Right atrium auricular region (tissue), 2 donors: ENCODE data around the gene SCYGR4. TPM values are rescaled to one million over a fixed set of nuclear protein-coding genes. Genes with fewer than 3 reads are reported as not detected.

Experiments
- DNase-seq: peaks from one replicate; pipeline ENCODE4 v3.0.0-alpha.2; 2019; ENCODE audit warnings: low spot score
- H3K27ac ChIP-seq, 2 donors: fragments of 200-600 bp; sonication (generic); 1 replicate in 1 of 2; 2 replicates in 1 of 2; pipeline ENCODE4 v1.5.1; 2016 to 2019
- H3K27me3 ChIP-seq, 2 donors: fragments of 200-600 bp; sonication (generic); one replicate each; pipeline versions ENCODE4 v1.5.1 to v1.6.0; 2017 to 2019
- H3K36me3 ChIP-seq: fragments of 200-600 bp; sonication (generic); one replicate; pipeline ENCODE4 v1.5.1; 2016
- H3K4me1 ChIP-seq, 2 donors: fragments of 200-600 bp; sonication (generic); one replicate each; pipeline versions ENCODE4 v1.5.1 to v1.6.0; 2017 to 2019
- H3K4me3 ChIP-seq, 2 donors: fragments of 200-600 bp; sonication (generic); 1 replicate in 1 of 2; 2 replicates in 1 of 2; pipeline ENCODE4 v1.5.1; 2017 to 2019; ENCODE audit warnings: mild to moderate bottlenecking in 1 of 2, moderate library complexity in 1 of 2
- H3K9me3 ChIP-seq, 2 donors: fragments of 200-600 bp; sonication (generic); one replicate each; pipeline ENCODE4 v1.5.1; 2019
- total RNA-seq, 2 donors: library from RNA; depleted of rRNA; stranded (reverse); fragments of >200 nt; gene quantifications; one replicate each; pipeline ENCODE4 v1.1.0, GENCODE V29; 2016
- TF ChIP-seq, protein P1 (sequence below), 2 donors: fragments of 200-600 bp; sonication (generic); IDR thresholded peaks; one replicate each; pipeline ENCODE4 v1.5.1; 2019; ENCODE audit warnings: antibody characterized with exemption in 2 of 2

Gene SCYGR4
- total RNA-seq, 2 donors from 2014 or later = not detected

DNA sequence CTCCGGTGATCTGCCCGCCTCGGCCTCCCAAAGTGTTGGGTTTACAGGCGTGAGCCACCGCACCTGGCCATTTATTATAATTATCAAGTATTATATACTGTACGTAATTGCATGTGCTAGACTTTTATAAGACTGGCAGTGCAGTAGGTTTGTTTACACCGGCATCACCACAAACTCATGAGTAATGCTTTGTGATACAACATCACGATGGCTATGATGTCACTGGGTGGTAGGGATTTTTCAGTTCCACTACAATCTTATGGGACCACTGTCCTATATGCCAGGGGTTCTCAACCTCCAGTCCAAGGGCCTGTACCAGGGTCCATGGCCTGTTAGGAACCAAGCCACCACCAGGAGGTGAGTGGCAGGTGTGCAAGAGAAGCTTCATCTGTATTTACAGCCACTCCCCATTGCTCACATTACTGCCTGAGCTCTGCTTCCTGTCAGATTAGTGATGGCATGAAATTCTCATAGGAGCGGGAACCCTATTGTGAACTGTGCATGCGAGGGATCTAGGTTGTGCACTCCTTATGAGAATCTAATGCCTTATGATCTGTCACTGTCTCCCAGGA is 9.4 kb downstream of the SCYGR4 start:
- no peaks in the 10 kb centered on the region for H3K4me1 ChIP-seq
- no peaks in the 10 kb centered on the region for H3K36me3 ChIP-seq
- TF ChIP-seq, protein P1, sequence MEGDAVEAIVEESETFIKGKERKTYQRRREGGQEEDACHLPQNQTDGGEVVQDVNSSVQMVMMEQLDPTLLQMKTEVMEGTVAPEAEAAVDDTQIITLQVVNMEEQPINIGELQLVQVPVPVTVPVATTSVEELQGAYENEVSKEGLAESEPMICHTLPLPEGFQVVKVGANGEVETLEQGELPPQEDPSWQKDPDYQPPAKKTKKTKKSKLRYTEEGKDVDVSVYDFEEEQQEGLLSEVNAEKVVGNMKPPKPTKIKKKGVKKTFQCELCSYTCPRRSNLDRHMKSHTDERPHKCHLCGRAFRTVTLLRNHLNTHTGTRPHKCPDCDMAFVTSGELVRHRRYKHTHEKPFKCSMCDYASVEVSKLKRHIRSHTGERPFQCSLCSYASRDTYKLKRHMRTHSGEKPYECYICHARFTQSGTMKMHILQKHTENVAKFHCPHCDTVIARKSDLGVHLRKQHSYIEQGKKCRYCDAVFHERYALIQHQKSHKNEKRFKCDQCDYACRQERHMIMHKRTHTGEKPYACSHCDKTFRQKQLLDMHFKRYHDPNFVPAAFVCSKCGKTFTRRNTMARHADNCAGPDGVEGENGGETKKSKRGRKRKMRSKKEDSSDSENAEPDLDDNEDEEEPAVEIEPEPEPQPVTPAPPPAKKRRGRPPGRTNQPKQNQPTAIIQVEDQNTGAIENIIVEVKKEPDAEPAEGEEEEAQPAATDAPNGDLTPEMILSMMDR (IDR thresholded peaks at IDR 0.05) = no peak
- H3K9me3 ChIP-seq = peaks cover 0 to 9% of the 10 kb centered on the region in 2 donors
- no peak for DNase-seq
- no peaks in the 10 kb centered on the region for H3K27me3 ChIP-seq
- no peak overlapping the region for H3K4me3 ChIP-seq
- H3K27ac ChIP-seq = no peak overlapping the region

DNA sequence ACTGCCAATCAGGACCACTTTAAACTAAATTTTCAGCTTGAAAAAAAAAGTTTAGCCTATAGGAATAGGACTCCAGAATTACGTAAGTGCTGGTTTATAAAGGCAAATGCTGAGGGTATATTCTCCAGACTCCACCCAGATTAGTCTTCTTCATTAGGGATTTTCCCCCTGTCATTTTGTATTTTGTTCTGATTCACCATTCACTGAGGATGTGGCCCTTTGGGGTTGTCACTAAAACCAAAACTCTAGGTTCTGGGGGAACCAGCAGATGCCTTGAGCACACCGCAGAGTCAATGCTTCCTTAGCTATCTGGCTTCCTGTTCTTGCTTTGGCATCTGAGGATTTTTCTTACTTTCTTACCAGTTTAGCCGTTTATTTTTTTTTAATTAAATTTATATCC is 10.5 kb downstream of the SCYGR4 start:
- TF ChIP-seq, protein P1 (IDR thresholded peaks at IDR 0.05) = no peak
- Histone ChIP-seq H3K9me3 (peaks cover 0 to 1% of the 10 kb centered on the region in 2 donors), H3K36me3 (no peaks in the 10 kb centered on the region), H3K4me1 (no peaks in the 10 kb centered on the region), H3K27me3 (no peaks in the 10 kb centered on the region), H3K4me3 (no peak overlapping the region), H3K27ac (no peak overlapping the region)
- DNase-seq = no peak

DNA sequence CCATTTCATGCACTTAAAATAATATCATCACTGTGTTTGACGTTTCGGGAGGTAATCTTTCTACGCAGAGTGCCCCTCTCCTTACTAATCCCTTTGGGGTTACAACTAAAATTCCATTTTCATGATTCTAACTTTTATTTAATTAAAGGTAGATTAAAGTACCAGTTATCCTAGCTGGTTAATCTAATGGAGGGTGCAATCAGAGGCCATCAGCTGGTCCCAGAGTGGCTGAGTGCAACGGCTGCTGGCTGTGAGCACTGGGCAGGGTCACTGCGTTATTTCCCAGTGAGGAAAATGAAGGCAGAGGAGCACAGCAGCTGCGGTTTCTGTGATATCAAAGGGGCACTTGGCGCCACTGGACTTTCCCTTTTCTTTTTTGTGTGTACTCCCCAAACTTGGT is 12.1 kb downstream of the SCYGR4 start:
- Histone ChIP-seq H3K36me3 (no peaks in the 10 kb centered on the region), H3K9me3 (no peaks in the 10 kb centered on the region), H3K4me3 (no peak overlapping the region), H3K27me3 (no peaks in the 10 kb centered on the region), H3K27ac (no peak overlapping the region), H3K4me1 (no peaks in the 10 kb centered on the region)
- DNase-seq = no peak
- TF ChIP-seq, protein P1 (IDR thresholded peaks at IDR 0.05) = no peak

DNA sequence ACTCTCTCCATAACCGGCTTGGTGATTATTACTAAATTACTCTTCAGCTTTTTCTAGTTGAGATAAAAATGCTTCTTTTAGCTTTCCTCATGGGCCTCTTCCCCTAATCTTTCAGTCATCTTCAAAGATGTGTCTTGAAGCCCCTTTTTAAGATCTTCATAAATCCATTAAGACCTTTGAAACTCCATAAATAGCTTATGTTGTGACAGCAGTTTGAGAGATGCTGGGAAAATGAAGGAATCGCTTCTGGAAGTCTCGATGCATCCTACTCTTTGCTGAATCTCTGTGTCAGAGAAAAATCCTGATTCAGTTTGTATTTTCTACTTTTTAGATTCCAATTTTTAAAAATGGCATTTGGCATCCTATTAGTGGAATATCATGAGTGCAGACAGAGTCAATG is 13.0 kb downstream of the SCYGR4 start:
- no peaks in the 10 kb centered on the region for H3K27me3 ChIP-seq
- H3K9me3 ChIP-seq = no peaks in the 10 kb centered on the region
- H3K4me3 ChIP-seq = no peak overlapping the region
- TF ChIP-seq, protein P1 (IDR thresholded peaks at IDR 0.05) = no peak
- H3K27ac ChIP-seq = no peak overlapping the region
- H3K4me1 ChIP-seq = no peaks in the 10 kb centered on the region
- DNase-seq = no peak
- H3K36me3 ChIP-seq = no peaks in the 10 kb centered on the region

DNA sequence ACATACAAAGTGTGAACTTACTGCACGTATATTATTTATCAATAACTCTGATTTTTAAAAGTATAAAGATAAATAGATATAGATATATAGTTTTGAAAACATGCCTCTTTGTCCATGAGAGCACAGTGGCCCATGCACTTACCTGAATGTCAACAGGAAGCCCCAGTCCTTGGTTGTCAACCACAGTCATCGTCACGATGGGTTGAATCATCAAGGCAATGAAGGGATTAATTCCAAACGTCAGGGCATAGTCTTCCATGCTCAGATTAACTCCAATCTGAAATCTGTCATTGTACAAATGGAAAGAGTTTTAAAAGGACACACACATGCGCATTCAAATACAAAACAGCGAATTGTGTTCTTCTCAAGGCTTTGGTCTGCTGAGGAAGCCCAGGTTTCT is 15.5 kb downstream of the SCYGR4 start:
- H3K4me3 ChIP-seq = no peak overlapping the region
- H3K4me1 ChIP-seq = no peaks in the 10 kb centered on the region
- no peaks in the 10 kb centered on the region for H3K36me3 ChIP-seq
- no peaks in the 10 kb centered on the region for H3K9me3 ChIP-seq
- TF ChIP-seq, protein P1 (IDR thresholded peaks at IDR 0.05) = no peak
- H3K27ac ChIP-seq = no peak overlapping the region
- no peaks in the 10 kb centered on the region for H3K27me3 ChIP-seq
- no peak for DNase-seq

DNA sequence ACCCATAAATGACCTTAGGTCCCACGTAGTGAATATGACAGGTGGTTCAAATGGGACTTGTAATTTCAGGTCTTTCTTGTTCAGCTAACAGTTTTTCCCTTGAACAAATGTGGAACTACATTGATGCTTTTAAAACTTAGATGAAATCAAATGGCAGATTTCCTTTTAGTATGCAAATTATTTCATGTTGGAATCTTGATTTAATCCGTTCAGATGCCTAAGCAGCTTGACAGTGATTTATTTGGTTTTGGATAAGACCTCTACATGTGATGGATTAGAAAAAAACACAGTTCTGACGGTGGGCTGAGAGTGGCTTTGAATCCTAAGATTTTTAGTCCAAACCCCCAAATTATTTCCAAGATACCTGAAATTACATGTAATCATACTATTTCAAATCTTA is 16.9 kb downstream of the SCYGR4 start:
- Histone ChIP-seq H3K4me1 (no peaks in the 10 kb centered on the region), H3K27ac (no peak overlapping the region), H3K36me3 (no peaks in the 10 kb centered on the region), H3K9me3 (no peaks in the 10 kb centered on the region), H3K4me3 (no peak overlapping the region), H3K27me3 (no peaks in the 10 kb centered on the region)
- no peak for DNase-seq
- TF ChIP-seq, protein P1 (IDR thresholded peaks at IDR 0.05) = no peak
